Measurements from ENCODE around the gene TEDC1.

The TEDC1 gene

DNA sequence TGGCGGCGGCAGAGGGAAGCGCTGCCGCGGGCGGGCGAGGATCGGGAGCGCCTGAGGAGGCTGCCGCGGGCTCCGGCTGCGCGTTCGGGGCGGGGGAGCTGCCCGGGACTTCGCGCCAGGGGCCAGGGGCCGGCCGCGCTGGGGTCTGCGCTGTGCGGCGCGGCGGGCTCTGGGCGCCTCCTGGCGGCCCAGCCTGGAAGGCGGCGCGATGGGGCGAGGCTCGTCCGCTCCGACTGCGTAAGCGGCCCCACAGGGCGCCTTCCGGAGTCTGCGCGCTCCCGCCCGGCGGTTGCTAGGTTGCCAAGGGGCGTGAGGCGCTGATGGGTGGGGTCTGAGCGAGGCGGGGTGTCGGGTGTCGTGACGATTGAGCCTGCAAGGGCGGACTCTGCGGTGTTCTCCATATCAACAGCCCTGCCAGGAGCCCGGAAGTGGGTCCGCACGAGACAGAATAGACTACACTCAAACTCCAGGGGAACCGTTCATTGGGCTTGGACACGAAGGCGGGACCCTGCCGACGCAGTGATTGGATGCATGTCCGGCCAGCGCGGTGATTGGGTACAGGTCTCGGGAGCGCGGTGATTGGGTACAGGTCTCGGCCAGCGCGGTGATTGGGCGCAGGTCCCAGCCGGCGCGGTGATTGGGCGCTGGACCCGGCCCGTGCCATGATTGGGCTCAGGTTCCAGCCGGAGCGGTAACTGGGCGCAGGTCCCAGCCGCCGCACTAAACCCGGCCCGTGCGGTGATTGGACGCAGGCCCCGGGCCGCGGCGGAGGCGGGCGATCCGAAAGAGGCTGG lies at the start of gene TEDC1 (continued):
- TF ChIP-seq GLIS1 (tag by site-specific recombination; IDR thresholded peaks at IDR 0.05) (peak; percentile 95), ZBTB8A (tag by site-specific recombination; IDR thresholded peaks at IDR 0.05) (peak; percentile 97), ZNF335 (tag by site-specific recombination; conservative IDR thresholded peaks at IDR 0.05) (no peak), MZF1 (tag by site-specific recombination; IDR thresholded peaks at IDR 0.05; ENCODE audit: borderline replicate concordance) (no peak), SALL2 (tag by site-specific recombination; IDR thresholded peaks at IDR 0.05; ENCODE audit: borderline replicate concordance) (no peak), ZNF830 (tag by site-specific recombination; IDR thresholded peaks at IDR 0.05; ENCODE audit: low read depth) (no peak), ZNF792 (tag by site-specific recombination; IDR thresholded peaks at IDR 0.05) (no peak), ZNF785 (tag by site-specific recombination; IDR thresholded peaks at IDR 0.05) (no peak), ZNF426 (tag by site-specific recombination; IDR thresholded peaks at IDR 0.05) (no peak), RBAK (tag by site-specific recombination; IDR thresholded peaks at IDR 0.05) (no peak), SCRT1 (tag by site-specific recombination; IDR thresholded peaks at IDR 0.05; ENCODE audit: borderline replicate concordance) (peak; percentile 17; the same call in 1 of the 2 replicates), ZNF423 (tag by site-specific recombination; IDR thresholded peaks at IDR 0.05) (no peak), ZNF214 (tag by site-specific recombination; IDR thresholded peaks at IDR 0.05; ENCODE audit: borderline replicate concordance) (no peak), GLI4 (tag by site-specific recombination; IDR thresholded peaks at IDR 0.05) (no peak), ZNF311 (tag by site-specific recombination; IDR thresholded peaks at IDR 0.05; ENCODE audit: borderline replicate concordance) (no peak), ZNF626 (tag by site-specific recombination; IDR thresholded peaks at IDR 0.05) (no peak; the same call in 1 of the 2 replicates), ZNF664 (tag by site-specific recombination; IDR thresholded peaks at IDR 0.05) (no peak), ZBTB1 (tag by site-specific recombination; IDR thresholded peaks at IDR 0.05) (no peak), YY1 (tag by site-specific recombination; IDR thresholded peaks at IDR 0.05) (no peak), ZNF677 (tag by site-specific recombination; IDR thresholded peaks at IDR 0.05) (0 out of 2 replicates have a peak, but pooled peaks have one; percentile 58), ZNF114 (tag by site-specific recombination; IDR thresholded peaks at IDR 0.05) (no peak), SP3 (tag by site-specific recombination; IDR thresholded peaks at IDR 0.05) (peak; percentile 90), ZFP69B (tag by site-specific recombination; IDR thresholded peaks at IDR 0.05) (peak; percentile 72)
- TF ChIP-seq, protein P1, sequence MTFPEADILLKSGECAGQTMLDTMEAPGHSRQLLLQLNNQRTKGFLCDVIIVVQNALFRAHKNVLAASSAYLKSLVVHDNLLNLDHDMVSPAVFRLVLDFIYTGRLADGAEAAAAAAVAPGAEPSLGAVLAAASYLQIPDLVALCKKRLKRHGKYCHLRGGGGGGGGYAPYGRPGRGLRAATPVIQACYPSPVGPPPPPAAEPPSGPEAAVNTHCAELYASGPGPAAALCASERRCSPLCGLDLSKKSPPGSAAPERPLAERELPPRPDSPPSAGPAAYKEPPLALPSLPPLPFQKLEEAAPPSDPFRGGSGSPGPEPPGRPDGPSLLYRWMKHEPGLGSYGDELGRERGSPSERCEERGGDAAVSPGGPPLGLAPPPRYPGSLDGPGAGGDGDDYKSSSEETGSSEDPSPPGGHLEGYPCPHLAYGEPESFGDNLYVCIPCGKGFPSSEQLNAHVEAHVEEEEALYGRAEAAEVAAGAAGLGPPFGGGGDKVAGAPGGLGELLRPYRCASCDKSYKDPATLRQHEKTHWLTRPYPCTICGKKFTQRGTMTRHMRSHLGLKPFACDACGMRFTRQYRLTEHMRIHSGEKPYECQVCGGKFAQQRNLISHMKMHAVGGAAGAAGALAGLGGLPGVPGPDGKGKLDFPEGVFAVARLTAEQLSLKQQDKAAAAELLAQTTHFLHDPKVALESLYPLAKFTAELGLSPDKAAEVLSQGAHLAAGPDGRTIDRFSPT (tag by site-specific recombination; IDR thresholded peaks at IDR 0.05): no peak; the same call in 1 of the 2 replicates
- TF ChIP-seq, protein P2, sequence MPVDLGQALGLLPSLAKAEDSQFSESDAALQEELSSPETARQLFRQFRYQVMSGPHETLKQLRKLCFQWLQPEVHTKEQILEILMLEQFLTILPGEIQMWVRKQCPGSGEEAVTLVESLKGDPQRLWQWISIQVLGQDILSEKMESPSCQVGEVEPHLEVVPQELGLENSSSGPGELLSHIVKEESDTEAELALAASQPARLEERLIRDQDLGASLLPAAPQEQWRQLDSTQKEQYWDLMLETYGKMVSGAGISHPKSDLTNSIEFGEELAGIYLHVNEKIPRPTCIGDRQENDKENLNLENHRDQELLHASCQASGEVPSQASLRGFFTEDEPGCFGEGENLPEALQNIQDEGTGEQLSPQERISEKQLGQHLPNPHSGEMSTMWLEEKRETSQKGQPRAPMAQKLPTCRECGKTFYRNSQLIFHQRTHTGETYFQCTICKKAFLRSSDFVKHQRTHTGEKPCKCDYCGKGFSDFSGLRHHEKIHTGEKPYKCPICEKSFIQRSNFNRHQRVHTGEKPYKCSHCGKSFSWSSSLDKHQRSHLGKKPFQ (tag by site-specific recombination; IDR thresholded peaks at IDR 0.05): no peak
- TF ChIP-seq, protein P3, sequence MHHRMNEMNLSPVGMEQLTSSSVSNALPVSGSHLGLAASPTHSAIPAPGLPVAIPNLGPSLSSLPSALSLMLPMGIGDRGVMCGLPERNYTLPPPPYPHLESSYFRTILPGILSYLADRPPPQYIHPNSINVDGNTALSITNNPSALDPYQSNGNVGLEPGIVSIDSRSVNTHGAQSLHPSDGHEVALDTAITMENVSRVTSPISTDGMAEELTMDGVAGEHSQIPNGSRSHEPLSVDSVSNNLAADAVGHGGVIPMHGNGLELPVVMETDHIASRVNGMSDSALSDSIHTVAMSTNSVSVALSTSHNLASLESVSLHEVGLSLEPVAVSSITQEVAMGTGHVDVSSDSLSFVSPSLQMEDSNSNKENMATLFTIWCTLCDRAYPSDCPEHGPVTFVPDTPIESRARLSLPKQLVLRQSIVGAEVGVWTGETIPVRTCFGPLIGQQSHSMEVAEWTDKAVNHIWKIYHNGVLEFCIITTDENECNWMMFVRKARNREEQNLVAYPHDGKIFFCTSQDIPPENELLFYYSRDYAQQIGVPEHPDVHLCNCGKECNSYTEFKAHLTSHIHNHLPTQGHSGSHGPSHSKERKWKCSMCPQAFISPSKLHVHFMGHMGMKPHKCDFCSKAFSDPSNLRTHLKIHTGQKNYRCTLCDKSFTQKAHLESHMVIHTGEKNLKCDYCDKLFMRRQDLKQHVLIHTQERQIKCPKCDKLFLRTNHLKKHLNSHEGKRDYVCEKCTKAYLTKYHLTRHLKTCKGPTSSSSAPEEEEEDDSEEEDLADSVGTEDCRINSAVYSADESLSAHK (tag by site-specific recombination; IDR thresholded peaks at IDR 0.05): no peak
- TF ChIP-seq, protein P4, sequence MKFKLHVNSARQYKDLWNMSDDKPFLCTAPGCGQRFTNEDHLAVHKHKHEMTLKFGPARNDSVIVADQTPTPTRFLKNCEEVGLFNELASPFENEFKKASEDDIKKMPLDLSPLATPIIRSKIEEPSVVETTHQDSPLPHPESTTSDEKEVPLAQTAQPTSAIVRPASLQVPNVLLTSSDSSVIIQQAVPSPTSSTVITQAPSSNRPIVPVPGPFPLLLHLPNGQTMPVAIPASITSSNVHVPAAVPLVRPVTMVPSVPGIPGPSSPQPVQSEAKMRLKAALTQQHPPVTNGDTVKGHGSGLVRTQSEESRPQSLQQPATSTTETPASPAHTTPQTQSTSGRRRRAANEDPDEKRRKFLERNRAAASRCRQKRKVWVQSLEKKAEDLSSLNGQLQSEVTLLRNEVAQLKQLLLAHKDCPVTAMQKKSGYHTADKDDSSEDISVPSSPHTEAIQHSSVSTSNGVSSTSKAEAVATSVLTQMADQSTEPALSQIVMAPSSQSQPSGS (tag by site-specific recombination; IDR thresholded peaks at IDR 0.05; ENCODE audit: low read depth): no peak
- TF ChIP-seq, protein P5, sequence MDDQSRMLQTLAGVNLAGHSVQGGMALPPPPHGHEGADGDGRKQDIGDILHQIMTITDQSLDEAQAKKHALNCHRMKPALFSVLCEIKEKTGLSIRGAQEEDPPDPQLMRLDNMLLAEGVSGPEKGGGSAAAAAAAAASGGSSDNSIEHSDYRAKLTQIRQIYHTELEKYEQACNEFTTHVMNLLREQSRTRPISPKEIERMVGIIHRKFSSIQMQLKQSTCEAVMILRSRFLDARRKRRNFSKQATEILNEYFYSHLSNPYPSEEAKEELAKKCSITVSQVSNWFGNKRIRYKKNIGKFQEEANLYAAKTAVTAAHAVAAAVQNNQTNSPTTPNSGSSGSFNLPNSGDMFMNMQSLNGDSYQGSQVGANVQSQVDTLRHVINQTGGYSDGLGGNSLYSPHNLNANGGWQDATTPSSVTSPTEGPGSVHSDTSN (CRISPR knock-in tag; IDR thresholded peaks at IDR 0.05): no peak
- TF ChIP-seq, protein P6, sequence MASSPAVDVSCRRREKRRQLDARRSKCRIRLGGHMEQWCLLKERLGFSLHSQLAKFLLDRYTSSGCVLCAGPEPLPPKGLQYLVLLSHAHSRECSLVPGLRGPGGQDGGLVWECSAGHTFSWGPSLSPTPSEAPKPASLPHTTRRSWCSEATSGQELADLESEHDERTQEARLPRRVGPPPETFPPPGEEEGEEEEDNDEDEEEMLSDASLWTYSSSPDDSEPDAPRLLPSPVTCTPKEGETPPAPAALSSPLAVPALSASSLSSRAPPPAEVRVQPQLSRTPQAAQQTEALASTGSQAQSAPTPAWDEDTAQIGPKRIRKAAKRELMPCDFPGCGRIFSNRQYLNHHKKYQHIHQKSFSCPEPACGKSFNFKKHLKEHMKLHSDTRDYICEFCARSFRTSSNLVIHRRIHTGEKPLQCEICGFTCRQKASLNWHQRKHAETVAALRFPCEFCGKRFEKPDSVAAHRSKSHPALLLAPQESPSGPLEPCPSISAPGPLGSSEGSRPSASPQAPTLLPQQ (tag by site-specific recombination; IDR thresholded peaks at IDR 0.05): no peak; the same call in 1 of the 2 replicates
